GM23338 (cell line): ENCODE data around the gene TDRD1. TPM values are rescaled to one million over a fixed set of nuclear protein-coding genes. Genes with fewer than 3 reads are reported as not detected.

Experiments used
- ATAC-seq: fragments of 200-7000 bp; cut with Tn5 transposase; 3 replicates; pipeline ENCODE4 v1.9.1; 2020
- DNase-seq: peaks from one replicate; pipeline ENCODE4 v3.0.0-alpha.2; 2015; ENCODE audit warnings: low spot score
- H2AFZ ChIP-seq: fragments of 200-600 bp; sonication (generic); 2 replicates; pipeline ENCODE4 v1.8.0; 2016; ENCODE audit warnings: antibody characterized with exemption, mild to moderate bottlenecking, moderate library complexity
- H3F3A ChIP-seq: fragments of 200-600 bp; sonication (generic); replicated peaks from 2 replicates; pipeline ENCODE4 v1.8.0; 2017; ENCODE audit warnings: antibody characterized with exemption, mixed run types, low read depth
- H3K27ac ChIP-seq: fragments of 200-600 bp; sonication (generic); 2 replicates; pipeline ENCODE4 v1.6.1; 2016; ENCODE audit warnings: low read depth
- H3K27me3 ChIP-seq: fragments of 200-600 bp; sonication (generic); 2 replicates; pipeline ENCODE4 v1.8.0; 2016; ENCODE audit warnings: mild to moderate bottlenecking, mixed run types, moderate library complexity; ENCODE audit not compliant: insufficient read depth
- H3K36me3 ChIP-seq: fragments of 200-600 bp; sonication (generic); 2 replicates; pipeline ENCODE4 v1.8.0; 2016; ENCODE audit warnings: mild to moderate bottlenecking; ENCODE audit not compliant: insufficient read depth
- H3K4me1 ChIP-seq: fragments of 200-600 bp; sonication (generic); 2 replicates; pipeline ENCODE4 v1.8.0; 2016; ENCODE audit warnings: mild to moderate bottlenecking, moderate library complexity; ENCODE audit not compliant: insufficient read depth
- H3K4me2 ChIP-seq: fragments of 200-600 bp; sonication (generic); 2 replicates; pipeline ENCODE4 v1.7.1; 2017; ENCODE audit warnings: mixed run types
- H3K4me3 ChIP-seq: fragments of 200-600 bp; sonication (generic); 2 replicates; pipeline ENCODE4 v1.6.1; 2016; ENCODE audit warnings: mixed run types
- H3K79me2 ChIP-seq: fragments of 200-600 bp; sonication (generic); replicated peaks from 2 replicates; pipeline ENCODE4 v1.8.0; 2017; ENCODE audit warnings: mild to moderate bottlenecking; ENCODE audit not compliant: insufficient read depth
- H3K9me2 ChIP-seq: fragments of 200-600 bp; sonication (generic); 2 replicates; pipeline ENCODE4 v1.8.0; 2017; ENCODE audit not compliant: insufficient read depth
- H4K20me1 ChIP-seq: fragments of 200-600 bp; sonication (generic); replicated peaks from 2 replicates; pipeline ENCODE4 v1.8.0; 2017; ENCODE audit warnings: mild to moderate bottlenecking; ENCODE audit not compliant: insufficient read depth
- H3K27ac Mint-ChIP-seq: 2 replicates; pipeline ENCODE4 v1.8.0; 2020; ENCODE audit warnings: inconsistent platforms, mild to moderate bottlenecking, moderate library complexity, mixed read lengths
- H3K27me3 Mint-ChIP-seq: 3 replicates; pipeline ENCODE4 v1.8.0; 2022; ENCODE audit warnings: low read depth, mild to moderate bottlenecking, moderate library complexity, mixed read lengths, inconsistent platforms; ENCODE audit not compliant: insufficient read depth, poor library complexity
- H3K36me3 Mint-ChIP-seq: 3 replicates; pipeline ENCODE4 v1.8.0; 2021; ENCODE audit warnings: low read depth, mild to moderate bottlenecking, inconsistent platforms, moderate library complexity, mixed read lengths
- H3K4me1 Mint-ChIP-seq: 3 replicates; pipeline ENCODE4 v1.8.0; 2020; ENCODE audit warnings: mild to moderate bottlenecking, inconsistent platforms, mixed read lengths
- H3K4me3 Mint-ChIP-seq: 3 replicates; pipeline ENCODE4 v1.8.0; 2021; ENCODE audit warnings: moderate library complexity, mild to moderate bottlenecking, inconsistent platforms, mixed read lengths
- H3K9me3 Mint-ChIP-seq: 3 replicates; pipeline ENCODE4 v1.8.0; 2020; ENCODE audit warnings: moderate library complexity, mild to moderate bottlenecking, inconsistent platforms, mixed read lengths
- EZH2 ChIP-seq: fragments of 200-600 bp; sonication (generic); IDR thresholded peaks from one replicate; pipeline ENCODE4 v1.8.0; 2017; ENCODE audit warnings: antibody characterized with exemption, mild to moderate bottlenecking, low read depth; ENCODE audit not compliant: unreplicated experiment
- EZH2phosphoT487 ChIP-seq: fragments of 200-600 bp; sonication (generic); IDR thresholded peaks from one replicate; pipeline ENCODE4 v1.8.1; 2018; ENCODE audit warnings: antibody characterized with exemption; ENCODE audit not compliant: unreplicated experiment
- NANOG ChIP-seq: IDR thresholded peaks from 2 replicates; pipeline ENCODE4 v1.6.1; 2016; ENCODE audit warnings: antibody characterized with exemption, borderline replicate concordance
- POLR2AphosphoS5 ChIP-seq: IDR thresholded peaks from 2 replicates; pipeline ENCODE4 v1.6.1; 2016; ENCODE audit warnings: antibody characterized with exemption, low read depth
- STAT1 ChIP-seq: IDR thresholded peaks from one replicate; pipeline ENCODE4 v1.6.1; 2016; ENCODE audit warnings: antibody characterized with exemption; ENCODE audit not compliant: unreplicated experiment
- ZNF114 ChIP-seq: fragments of 250-450 bp; sonication (Bioruptor Pico); IDR thresholded peaks from 2 replicates; pipeline ENCODE4 v1.5.0; 2020; ENCODE audit warnings: mild to moderate bottlenecking, moderate library complexity
- ZNF331 ChIP-seq: fragments of 250-450 bp; sonication (Bioruptor Pico); IDR thresholded peaks from 2 replicates; pipeline ENCODE4 v1.5.0; 2020; ENCODE audit warnings: low read depth, mild to moderate bottlenecking, moderate library complexity
- polyA plus RNA-seq: library from polyadenylated mRNA; unstranded; fragments of >200 nt; fragmentation: Nextera tagmentation; extraction: Ambion mirVana; gene quantifications from 2 replicates; pipeline ENCODE4 v1.2.1, GENCODE V29; 2016
- total RNA-seq: library from RNA; depleted of rRNA; stranded (reverse); fragments of >200 nt; shearing (Covaris generic); gene quantifications from 2 replicates; pipeline ENCODE4 v1.2.3, GENCODE V29; 2014
- TF ChIP-seq, protein P1 (sequence below), 2 experiments: fragments of 200-600 bp in 1 of 2; sonication (generic) in 1 of 2; conservative IDR thresholded peaks; 2 replicates each; pipeline versions ENCODE4 v1.5.1 to v1.6.1; 2016 to 2017; ENCODE audit warnings: antibody characterized with exemption in 2 of 2, low read depth in 2 of 2, mild to moderate bottlenecking in 2 of 2, moderate library complexity in 1 of 2
- TF ChIP-seq, protein P2 (sequence below): fragments of 250-450 bp; sonication (Bioruptor Pico); IDR thresholded peaks from 2 replicates; pipeline ENCODE4 v1.5.0; 2020; ENCODE audit warnings: mild to moderate bottlenecking, moderate library complexity
- TF ChIP-seq, protein P3 (sequence below): IDR thresholded peaks from 2 replicates; pipeline ENCODE4 v1.6.1; 2016; ENCODE audit warnings: antibody characterized with exemption
- TF ChIP-seq, protein P4 (sequence below): IDR thresholded peaks from one replicate; pipeline ENCODE4 v1.6.1; 2018; ENCODE audit warnings: antibody characterized with exemption; ENCODE audit not compliant: unreplicated experiment

TDRD1 gene
- total and polyA plus RNA-seq, 2 experiments from 2014 or later: 0.52 to 1.5 TPM

DNA sequence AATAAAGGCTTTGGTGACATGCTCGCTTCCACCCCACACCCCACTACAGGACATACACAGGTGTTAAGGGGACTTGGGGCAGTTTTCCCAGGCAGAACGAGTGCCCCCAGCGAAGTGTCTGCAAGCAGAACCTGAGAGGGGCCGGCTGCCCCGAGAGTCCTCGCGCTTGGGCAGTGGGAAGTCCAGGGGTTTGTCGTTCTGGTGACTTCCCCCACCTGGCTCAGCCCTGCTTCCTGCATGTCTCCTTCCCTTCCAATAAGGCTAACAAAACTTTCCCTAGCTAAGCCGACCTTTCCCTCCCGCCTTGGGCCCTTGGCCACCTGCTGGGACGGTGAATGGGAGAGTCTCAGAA lies 60.8 kb downstream of the TDRD1 start:
- Histone ChIP-seq H3K4me3 (peak overlapping the region; percentile 65), H3K4me1 (peaks cover 9% of the 10 kb centered on the region), H3F3A (no peaks in the 10 kb centered on the region), H4K20me1 (no peaks in the 10 kb centered on the region), H3K36me3 (no peaks in the 10 kb centered on the region), H3K27ac (no peak overlapping the region), H3K9me2 (no peaks in the 10 kb centered on the region), H2AFZ (peak overlapping the region; percentile 92), H3K4me2 (peak overlapping the region; percentile 87), H3K27me3 (peaks cover 35% of the 10 kb centered on the region), H3K79me2 (no peaks in the 10 kb centered on the region)
- DNase-seq: peak; percentile 46
- no peak for TF ChIP-seq EZH2
- TF ChIP-seq, protein P1, sequence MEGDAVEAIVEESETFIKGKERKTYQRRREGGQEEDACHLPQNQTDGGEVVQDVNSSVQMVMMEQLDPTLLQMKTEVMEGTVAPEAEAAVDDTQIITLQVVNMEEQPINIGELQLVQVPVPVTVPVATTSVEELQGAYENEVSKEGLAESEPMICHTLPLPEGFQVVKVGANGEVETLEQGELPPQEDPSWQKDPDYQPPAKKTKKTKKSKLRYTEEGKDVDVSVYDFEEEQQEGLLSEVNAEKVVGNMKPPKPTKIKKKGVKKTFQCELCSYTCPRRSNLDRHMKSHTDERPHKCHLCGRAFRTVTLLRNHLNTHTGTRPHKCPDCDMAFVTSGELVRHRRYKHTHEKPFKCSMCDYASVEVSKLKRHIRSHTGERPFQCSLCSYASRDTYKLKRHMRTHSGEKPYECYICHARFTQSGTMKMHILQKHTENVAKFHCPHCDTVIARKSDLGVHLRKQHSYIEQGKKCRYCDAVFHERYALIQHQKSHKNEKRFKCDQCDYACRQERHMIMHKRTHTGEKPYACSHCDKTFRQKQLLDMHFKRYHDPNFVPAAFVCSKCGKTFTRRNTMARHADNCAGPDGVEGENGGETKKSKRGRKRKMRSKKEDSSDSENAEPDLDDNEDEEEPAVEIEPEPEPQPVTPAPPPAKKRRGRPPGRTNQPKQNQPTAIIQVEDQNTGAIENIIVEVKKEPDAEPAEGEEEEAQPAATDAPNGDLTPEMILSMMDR (conservative IDR thresholded peaks at IDR 0.05; ENCODE audit: low read depth in 2 of 2): no peak
- no peak for TF ChIP-seq ZNF114 (CRISPR knock-in tag)
- no peak for TF ChIP-seq NANOG
- no peak for TF ChIP-seq STAT1
- TF ChIP-seq, protein P2, sequence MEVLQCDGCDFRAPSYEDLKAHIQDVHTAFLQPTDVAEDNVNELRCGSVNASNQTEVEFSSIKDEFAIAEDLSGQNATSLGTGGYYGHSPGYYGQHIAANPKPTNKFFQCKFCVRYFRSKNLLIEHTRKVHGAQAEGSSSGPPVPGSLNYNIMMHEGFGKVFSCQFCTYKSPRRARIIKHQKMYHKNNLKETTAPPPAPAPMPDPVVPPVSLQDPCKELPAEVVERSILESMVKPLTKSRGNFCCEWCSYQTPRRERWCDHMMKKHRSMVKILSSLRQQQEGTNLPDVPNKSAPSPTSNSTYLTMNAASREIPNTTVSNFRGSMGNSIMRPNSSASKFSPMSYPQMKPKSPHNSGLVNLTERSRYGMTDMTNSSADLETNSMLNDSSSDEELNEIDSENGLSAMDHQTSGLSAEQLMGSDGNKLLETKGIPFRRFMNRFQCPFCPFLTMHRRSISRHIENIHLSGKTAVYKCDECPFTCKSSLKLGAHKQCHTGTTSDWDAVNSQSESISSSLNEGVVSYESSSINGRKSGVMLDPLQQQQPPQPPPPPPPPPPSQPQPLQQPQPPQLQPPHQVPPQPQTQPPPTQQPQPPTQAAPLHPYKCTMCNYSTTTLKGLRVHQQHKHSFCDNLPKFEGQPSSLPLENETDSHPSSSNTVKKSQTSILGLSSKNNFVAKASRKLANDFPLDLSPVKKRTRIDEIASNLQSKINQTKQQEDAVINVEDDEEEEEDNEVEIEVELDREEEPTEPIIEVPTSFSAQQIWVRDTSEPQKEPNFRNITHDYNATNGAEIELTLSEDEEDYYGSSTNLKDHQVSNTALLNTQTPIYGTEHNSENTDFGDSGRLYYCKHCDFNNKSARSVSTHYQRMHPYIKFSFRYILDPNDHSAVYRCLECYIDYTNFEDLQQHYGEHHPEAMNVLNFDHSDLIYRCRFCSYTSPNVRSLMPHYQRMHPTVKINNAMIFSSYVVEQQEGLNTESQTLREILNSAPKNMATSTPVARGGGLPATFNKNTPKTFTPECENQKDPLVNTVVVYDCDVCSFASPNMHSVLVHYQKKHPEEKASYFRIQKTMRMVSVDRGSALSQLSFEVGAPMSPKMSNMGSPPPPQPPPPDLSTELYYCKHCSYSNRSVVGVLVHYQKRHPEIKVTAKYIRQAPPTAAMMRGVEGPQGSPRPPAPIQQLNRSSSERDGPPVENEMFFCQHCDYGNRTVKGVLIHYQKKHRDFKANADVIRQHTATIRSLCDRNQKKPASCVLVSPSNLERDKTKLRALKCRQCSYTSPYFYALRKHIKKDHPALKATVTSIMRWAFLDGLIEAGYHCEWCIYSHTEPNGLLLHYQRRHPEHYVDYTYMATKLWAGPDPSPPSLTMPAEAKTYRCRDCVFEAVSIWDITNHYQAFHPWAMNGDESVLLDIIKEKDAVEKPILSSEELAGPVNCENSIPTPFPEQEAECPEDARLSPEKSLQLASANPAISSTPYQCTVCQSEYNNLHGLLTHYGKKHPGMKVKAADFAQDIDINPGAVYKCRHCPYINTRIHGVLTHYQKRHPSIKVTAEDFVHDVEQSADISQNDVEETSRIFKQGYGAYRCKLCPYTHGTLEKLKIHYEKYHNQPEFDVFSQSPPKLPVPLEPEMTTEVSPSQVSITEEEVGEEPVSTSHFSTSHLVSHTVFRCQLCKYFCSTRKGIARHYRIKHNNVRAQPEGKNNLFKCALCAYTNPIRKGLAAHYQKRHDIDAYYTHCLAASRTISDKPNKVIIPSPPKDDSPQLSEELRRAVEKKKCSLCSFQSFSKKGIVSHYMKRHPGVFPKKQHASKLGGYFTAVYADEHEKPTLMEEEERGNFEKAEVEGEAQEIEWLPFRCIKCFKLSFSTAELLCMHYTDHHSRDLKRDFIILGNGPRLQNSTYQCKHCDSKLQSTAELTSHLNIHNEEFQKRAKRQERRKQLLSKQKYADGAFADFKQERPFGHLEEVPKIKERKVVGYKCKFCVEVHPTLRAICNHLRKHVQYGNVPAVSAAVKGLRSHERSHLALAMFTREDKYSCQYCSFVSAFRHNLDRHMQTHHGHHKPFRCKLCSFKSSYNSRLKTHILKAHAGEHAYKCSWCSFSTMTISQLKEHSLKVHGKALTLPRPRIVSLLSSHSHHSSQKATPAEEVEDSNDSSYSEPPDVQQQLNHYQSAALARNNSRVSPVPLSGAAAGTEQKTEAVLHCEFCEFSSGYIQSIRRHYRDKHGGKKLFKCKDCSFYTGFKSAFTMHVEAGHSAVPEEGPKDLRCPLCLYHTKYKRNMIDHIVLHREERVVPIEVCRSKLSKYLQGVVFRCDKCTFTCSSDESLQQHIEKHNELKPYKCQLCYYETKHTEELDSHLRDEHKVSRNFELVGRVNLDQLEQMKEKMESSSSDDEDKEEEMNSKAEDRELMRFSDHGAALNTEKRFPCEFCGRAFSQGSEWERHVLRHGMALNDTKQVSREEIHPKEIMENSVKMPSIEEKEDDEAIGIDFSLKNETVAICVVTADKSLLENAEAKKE (CRISPR knock-in tag): no peak
- TF ChIP-seq, protein P3, sequence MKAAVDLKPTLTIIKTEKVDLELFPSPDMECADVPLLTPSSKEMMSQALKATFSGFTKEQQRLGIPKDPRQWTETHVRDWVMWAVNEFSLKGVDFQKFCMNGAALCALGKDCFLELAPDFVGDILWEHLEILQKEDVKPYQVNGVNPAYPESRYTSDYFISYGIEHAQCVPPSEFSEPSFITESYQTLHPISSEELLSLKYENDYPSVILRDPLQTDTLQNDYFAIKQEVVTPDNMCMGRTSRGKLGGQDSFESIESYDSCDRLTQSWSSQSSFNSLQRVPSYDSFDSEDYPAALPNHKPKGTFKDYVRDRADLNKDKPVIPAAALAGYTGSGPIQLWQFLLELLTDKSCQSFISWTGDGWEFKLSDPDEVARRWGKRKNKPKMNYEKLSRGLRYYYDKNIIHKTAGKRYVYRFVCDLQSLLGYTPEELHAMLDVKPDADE: no peak
- TF ChIP-seq EZH2phosphoT487: no peak
- no peak for TF ChIP-seq ZNF331
- TF ChIP-seq POLR2AphosphoS5: no peak
- TF ChIP-seq, protein P4, sequence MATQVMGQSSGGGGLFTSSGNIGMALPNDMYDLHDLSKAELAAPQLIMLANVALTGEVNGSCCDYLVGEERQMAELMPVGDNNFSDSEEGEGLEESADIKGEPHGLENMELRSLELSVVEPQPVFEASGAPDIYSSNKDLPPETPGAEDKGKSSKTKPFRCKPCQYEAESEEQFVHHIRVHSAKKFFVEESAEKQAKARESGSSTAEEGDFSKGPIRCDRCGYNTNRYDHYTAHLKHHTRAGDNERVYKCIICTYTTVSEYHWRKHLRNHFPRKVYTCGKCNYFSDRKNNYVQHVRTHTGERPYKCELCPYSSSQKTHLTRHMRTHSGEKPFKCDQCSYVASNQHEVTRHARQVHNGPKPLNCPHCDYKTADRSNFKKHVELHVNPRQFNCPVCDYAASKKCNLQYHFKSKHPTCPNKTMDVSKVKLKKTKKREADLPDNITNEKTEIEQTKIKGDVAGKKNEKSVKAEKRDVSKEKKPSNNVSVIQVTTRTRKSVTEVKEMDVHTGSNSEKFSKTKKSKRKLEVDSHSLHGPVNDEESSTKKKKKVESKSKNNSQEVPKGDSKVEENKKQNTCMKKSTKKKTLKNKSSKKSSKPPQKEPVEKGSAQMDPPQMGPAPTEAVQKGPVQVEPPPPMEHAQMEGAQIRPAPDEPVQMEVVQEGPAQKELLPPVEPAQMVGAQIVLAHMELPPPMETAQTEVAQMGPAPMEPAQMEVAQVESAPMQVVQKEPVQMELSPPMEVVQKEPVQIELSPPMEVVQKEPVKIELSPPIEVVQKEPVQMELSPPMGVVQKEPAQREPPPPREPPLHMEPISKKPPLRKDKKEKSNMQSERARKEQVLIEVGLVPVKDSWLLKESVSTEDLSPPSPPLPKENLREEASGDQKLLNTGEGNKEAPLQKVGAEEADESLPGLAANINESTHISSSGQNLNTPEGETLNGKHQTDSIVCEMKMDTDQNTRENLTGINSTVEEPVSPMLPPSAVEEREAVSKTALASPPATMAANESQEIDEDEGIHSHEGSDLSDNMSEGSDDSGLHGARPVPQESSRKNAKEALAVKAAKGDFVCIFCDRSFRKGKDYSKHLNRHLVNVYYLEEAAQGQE: no peak
- peaks cover 17% of the 10 kb centered on the region for H3K4me1 Mint-ChIP-seq
- H3K4me3 Mint-ChIP-seq: peak overlapping the region; percentile 75
- no peaks in the 10 kb centered on the region for H3K9me3 Mint-ChIP-seq
- H3K36me3 Mint-ChIP-seq: no peaks in the 10 kb centered on the region
- ATAC-seq: peak; percentile 41
- peaks cover 24% of the 10 kb centered on the region for H3K27me3 Mint-ChIP-seq
- no peak overlapping the region for H3K27ac Mint-ChIP-seq
